ENCODE data around the gene CSMD2.

DNA sequence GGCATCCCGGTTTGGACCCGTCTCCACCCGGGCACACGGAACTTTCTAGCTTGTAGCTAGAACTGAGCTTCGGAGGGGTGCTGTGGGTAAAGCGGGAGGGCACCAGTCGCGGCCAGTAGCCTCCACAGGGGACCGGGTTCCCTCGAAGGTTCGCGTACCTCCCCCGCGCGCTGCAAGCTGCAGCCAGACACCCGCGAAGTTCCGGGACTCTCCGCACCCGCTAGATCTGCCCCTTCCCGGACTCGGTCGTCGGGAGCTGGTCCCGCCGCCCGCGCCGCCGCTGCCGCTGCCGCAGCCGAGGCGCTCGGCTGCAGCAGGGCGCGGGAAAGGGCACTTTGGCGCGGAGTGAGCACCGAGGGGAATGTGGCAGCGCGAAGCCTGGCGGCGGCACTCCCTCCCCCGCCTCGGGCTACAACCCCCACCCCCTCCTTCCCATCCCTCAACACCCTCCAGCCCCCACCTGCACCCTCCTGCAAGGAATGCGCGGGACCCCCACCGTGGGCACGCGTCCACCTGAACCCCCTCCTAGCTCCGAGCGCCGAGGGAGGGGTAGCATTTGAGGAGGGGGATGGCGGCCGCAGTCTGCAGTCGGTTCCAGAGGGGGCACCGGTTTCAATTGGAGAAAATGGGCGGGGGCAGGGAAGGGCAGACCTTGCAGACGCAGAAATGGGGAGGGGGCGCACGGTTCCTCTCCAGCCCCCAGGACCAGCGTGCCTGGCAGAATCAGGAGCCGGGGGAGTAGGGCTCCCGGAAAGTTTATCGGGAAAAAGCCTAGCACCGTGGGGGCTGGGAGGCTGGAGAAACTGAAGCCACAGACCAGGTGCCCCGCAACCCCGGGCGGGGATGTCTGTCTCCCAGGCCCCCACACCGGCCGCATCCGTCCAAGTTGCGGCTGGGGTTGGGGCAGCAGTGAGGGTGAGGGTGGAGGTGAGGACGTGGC lies 968 bp downstream of the CSMD2 start:
- no peak for TF ChIP-seq GABPA (IDR thresholded peaks at IDR 0.05; ENCODE audit: low read depth)
- TF ChIP-seq, protein P1, sequence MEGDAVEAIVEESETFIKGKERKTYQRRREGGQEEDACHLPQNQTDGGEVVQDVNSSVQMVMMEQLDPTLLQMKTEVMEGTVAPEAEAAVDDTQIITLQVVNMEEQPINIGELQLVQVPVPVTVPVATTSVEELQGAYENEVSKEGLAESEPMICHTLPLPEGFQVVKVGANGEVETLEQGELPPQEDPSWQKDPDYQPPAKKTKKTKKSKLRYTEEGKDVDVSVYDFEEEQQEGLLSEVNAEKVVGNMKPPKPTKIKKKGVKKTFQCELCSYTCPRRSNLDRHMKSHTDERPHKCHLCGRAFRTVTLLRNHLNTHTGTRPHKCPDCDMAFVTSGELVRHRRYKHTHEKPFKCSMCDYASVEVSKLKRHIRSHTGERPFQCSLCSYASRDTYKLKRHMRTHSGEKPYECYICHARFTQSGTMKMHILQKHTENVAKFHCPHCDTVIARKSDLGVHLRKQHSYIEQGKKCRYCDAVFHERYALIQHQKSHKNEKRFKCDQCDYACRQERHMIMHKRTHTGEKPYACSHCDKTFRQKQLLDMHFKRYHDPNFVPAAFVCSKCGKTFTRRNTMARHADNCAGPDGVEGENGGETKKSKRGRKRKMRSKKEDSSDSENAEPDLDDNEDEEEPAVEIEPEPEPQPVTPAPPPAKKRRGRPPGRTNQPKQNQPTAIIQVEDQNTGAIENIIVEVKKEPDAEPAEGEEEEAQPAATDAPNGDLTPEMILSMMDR (IDR thresholded peaks at IDR 0.05) = no peak
